GM21528 (cell line): ENCODE measurements around the gene SEZ6L.

ENCODE experiments used
- ATAC-seq: cut with Tn5 transposase; IDR thresholded peaks from one replicate; pipeline ENCODE4 v1.9.1; 2021; ENCODE audit warnings: mild to moderate bottlenecking, moderate library complexity; ENCODE audit not compliant: unreplicated experiment, low FRiP score

SEZ6L gene

GRCh38 chr22:26238596-26238995 is 69.3 kb downstream of the SEZ6L start:
- ATAC-seq = no peak

GRCh38 chr22:26239581-26239980 is 70.3 kb downstream of the SEZ6L start:
- no peak for ATAC-seq

GRCh38 chr22:26241361-26241760 is 72.1 kb downstream of the SEZ6L start:
- ATAC-seq = no peak

GRCh38 chr22:26245001-26245400 is 75.7 kb downstream of the SEZ6L start:
- ATAC-seq = no peak

GRCh38 chr22:26246552-26246951 is 77.3 kb downstream of the SEZ6L start:
- no peak for ATAC-seq

GRCh38 chr22:26251869-26252268 is 82.6 kb downstream of the SEZ6L start:
- no peak for ATAC-seq

GRCh38 chr22:26259510-26259909 is 90.2 kb downstream of the SEZ6L start:
- ATAC-seq = no peak

- ATAC-seq = no peak
These were observed 94.9 kb downstream of the SEZ6L start for GRCh38 chr22:26264162-26264561.

- no peak for ATAC-seq
These were observed 96.0 kb downstream of the SEZ6L start for GRCh38 chr22:26265281-26265680.

- no peak for ATAC-seq
These were observed 96.6 kb downstream of the SEZ6L start for GRCh38 chr22:26265909-26266308.

- no peak for ATAC-seq
These were observed 98.6 kb downstream of the SEZ6L start for GRCh38 chr22:26267856-26268255.

GRCh38 chr22:26269572-26269971 is 100.3 kb downstream of the SEZ6L start:
- no peak for ATAC-seq

GRCh38 chr22:26271427-26271826 is 102.2 kb downstream of the SEZ6L start:
- no peak for ATAC-seq

- no peak for ATAC-seq
These were observed 103.9 kb downstream of the SEZ6L start for GRCh38 chr22:26273011-26273675.

- no peak for ATAC-seq
These were observed 107.4 kb downstream of the SEZ6L start for GRCh38 chr22:26276529-26277160.

GRCh38 chr22:26281941-26282340 is 112.7 kb downstream of the SEZ6L start:
- no peak for ATAC-seq

GRCh38 chr22:26283330-26283729 is 114.1 kb downstream of the SEZ6L start:
- ATAC-seq = no peak

- no peak for ATAC-seq
These were observed 116.4 kb downstream of the SEZ6L start for GRCh38 chr22:26285632-26286031.

GRCh38 chr22:26286091-26286820 is 117.0 kb downstream of the SEZ6L start:
- no peak for ATAC-seq

GRCh38 chr22:26287382-26288225 is 118.3 kb downstream of the SEZ6L start:
- no peak for ATAC-seq

- ATAC-seq = no peak
These were observed 120.4 kb downstream of the SEZ6L start for GRCh38 chr22:26289611-26290101.
